22Rv1 (cell line): ENCODE results near the gene SYNJ2.

Source experiments
- H3K27ac ChIP-seq: fragments of 450-650 bp; 2 replicates; pipeline ENCODE4 v1.5.1; 2017
- ZFX ChIP-seq: fragments of 450-650 bp; IDR thresholded peaks from 2 replicates; pipeline ENCODE4 v1.6.1; 2017; ENCODE audit warnings: antibody characterized with exemption, borderline replicate concordance
- TF ChIP-seq, protein P1 (sequence below): fragments of 450-650 bp; IDR thresholded peaks from 2 replicates; pipeline ENCODE4 v1.5.1; 2017; ENCODE audit warnings: mild to moderate bottlenecking

The SYNJ2 gene

DNA sequence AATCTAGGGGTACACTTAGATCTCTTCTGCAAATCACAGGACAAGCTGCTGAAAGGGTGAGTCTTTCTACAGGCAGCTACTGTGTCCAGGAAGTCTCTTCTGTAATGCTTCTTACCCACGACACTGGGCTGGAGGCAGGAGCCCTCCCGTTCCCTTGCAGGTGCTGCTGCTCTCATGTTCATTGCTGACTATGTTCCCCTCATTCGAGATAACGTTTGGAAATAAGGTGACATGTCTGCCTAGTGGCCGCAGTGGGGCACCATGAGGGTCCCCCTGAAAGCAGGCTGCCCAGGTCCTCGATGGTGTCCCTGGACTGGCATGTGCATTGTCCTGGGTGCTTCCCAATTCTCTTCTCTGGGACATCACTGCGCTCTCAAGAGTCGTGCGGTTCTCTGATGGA, 74.7 kb downstream of the SYNJ2 start:
- TF ChIP-seq ZFX, result no peak
- TF ChIP-seq, protein P1, sequence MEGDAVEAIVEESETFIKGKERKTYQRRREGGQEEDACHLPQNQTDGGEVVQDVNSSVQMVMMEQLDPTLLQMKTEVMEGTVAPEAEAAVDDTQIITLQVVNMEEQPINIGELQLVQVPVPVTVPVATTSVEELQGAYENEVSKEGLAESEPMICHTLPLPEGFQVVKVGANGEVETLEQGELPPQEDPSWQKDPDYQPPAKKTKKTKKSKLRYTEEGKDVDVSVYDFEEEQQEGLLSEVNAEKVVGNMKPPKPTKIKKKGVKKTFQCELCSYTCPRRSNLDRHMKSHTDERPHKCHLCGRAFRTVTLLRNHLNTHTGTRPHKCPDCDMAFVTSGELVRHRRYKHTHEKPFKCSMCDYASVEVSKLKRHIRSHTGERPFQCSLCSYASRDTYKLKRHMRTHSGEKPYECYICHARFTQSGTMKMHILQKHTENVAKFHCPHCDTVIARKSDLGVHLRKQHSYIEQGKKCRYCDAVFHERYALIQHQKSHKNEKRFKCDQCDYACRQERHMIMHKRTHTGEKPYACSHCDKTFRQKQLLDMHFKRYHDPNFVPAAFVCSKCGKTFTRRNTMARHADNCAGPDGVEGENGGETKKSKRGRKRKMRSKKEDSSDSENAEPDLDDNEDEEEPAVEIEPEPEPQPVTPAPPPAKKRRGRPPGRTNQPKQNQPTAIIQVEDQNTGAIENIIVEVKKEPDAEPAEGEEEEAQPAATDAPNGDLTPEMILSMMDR, result no peak
- H3K27ac ChIP-seq, result no peak overlapping the region

DNA sequence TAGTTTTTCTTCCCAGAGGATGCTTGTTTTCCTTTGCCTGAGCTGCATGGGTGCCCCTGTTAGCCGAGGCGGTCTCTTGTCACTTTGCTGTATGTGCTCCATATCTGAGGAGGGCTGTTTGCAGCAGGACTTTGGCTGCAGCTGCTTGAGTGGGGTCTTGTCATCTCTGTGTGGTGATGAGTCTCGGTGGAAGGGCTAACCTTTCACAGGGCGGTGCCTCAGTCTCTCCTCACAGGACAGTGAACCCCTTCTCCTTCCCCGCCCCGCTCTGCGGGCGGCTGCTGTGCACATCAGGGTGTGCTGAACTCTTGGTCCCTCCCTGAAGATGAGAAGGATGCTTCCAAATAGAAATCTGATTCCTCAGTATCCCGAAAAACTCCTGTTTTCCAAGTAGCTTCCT, 75.1 kb downstream of the SYNJ2 start:
- TF ChIP-seq ZFX, result no peak
- TF ChIP-seq, protein P1, result no peak
- H3K27ac ChIP-seq, result no peak overlapping the region

DNA sequence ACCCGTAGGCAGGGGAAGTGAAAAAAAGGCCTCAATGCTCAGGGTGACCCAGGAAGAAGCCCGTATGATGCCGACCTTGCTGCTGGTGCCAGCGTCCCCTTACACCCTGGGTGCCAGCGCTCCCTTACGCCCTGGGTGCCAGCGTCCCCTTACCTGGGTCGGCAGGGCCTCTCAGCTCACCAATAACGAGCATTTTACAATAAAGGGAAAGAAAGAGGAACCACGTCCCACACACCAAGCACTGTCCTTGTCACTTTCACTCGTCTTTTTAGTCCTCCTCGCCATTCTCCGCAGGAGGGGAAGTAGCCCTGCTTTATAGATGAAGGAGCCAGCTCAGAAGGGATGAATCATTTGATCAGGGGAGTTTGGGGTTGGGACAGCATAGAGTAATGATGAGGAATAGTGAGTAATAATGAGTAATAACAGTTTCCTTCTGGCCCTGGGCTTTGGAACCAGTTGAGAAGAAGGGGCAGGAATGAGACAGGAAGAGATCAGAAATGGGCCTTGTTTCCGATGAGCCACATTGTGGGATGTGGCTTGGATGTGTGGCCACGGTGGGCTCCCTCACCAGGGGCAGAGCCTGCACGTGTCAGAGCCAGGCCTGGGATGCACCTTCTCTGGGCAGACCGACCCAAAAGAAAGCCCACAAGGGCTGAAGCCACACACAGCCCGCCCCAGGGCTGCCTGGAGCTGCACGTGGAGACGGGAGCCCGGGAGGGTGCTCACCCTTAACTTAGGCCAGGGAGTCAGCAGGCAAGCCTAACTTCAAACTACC, 75.7 kb downstream of the SYNJ2 start:
- no peak overlapping the region for H3K27ac ChIP-seq
- TF ChIP-seq, protein P1, result no peak
- no peak for TF ChIP-seq ZFX

DNA sequence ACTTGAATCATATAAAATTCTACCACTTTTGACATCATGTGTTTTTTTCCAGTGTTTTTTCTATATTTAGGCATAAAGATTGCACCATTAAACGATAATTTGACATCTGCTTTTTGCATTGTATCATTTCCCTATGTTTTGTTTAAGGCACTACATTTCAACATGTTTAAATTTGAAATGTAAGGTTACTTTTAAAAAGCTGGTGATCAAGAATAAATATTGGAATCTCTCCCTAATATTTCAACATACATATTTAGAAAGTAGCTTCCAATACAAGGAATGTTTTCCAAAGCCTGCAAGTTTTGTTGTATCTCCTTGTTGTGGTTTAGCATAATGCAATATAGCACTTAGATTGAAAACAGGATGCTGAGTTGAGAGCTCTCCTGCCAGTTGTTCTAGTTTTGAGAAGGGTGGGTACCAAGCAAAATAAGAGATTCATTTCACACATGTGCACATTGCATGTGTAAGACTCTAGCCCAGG, 76.5 kb downstream of the SYNJ2 start:
- TF ChIP-seq ZFX, result no peak
- TF ChIP-seq, protein P1, result no peak
- no peak overlapping the region for H3K27ac ChIP-seq

DNA sequence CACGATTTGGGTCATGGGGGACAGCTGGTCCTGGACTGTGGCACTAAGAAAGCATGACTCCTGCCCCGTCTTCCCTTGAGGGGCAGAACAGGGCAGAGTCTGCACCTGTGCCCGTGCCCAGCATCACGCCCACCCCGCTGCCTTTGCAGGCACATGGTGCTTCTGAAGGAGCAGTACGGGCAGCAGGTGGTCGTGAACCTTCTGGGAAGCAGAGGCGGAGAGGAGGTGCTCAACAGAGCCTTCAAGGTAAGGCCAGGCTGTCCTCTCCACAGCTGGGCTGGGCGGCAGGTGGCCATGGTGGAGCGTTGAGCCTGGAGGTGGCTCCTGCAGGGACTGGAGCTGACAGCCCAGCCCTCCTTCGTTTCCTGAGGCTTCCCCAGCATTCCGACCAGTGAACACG, 77.4 kb downstream of the SYNJ2 start:
- peak overlapping the region; percentile 91 for H3K27ac ChIP-seq
- TF ChIP-seq, protein P1, result no peak
- no peak for TF ChIP-seq ZFX

DNA sequence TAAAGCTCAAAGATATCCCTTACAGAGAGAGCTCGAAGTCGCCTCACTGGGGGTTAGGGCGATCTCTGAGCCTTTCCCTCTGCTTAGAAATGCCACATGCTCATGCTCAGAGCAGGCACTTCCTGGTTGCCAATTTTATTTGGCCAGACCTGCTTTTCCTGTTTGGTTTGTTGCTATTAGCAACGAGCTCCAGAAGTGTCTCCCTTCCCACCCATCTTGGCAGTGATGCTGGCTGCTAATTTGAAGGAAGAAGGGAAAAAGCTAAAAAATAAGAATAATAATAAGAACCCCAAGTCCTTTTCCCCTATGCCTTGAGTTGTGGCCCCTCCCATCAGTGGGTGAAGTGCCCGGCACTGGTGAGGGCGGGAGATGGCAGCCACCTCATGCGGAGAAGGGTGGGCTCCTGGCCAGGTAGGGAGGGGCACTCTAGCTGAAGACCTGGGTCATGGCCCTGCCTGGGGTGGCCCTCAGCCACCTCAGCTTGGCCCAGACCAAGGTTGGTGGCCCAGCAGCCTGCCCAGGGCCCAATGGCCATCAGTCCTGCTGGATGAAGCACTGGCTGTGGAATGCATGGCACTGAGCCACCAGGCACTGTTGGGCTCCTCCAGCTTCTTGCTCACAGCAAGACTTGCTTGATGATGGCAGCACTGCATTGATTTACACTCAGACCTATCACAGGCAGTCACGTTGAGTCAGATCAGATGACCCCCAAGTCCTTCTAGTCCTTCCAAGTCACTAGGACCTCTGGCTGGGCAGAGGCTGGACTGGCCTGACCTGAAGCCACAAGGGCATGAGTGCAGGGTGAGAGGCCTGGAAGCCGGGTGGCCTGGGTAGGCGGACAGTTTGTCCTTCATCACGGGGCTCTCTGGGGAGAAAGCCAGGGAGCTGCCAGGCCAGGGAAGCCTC, 79.0 kb downstream of the SYNJ2 start:
- TF ChIP-seq, protein P1, result no peak
- TF ChIP-seq ZFX, result no peak
- peak overlapping the region; percentile 91 for H3K27ac ChIP-seq
